ENCODE measurements around the gene BCL11B. TPM values are rescaled to one million over a fixed set of nuclear protein-coding genes. Genes with fewer than 3 reads are reported as not detected.

The BCL11B gene
- total RNA-seq, 1 experiment from 2014 or later, result 0.24 TPM

DNA sequence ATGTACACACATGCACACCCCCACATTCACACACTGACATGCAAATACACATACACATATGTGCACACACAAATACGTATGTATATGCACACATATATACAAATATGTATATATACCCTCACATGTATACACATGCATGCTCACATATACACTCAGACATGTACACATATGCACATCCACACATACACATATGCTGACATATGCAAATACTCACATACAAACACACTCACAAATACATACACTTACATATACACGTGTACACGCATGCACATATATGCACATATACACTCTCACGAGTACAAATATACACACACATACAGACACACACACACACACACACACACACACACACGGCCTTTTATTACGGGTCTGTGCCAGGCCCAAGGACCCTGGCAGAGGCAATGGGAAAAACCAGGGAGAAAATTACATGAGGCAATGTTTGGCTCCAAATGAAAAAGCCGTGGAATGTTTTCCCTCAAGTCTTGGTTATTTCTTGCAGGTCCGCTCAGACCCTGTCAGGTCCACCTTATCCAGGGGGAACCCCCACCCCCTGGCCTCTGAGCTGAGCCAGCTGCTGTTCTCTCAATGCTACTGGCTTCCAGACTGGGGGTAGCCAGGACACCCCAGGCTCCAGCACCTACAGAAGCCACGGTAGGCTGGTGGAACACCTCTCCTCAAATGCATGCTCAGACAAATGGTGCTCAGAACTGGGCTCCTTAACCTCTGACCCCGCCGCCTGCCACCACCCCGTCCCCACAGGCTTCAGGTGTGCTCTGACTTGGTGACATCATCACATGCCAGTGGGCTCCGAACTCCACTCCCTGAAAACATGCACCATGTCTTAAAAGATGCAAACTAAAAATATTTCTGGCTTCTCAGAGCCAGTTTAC lies 54.7 kb downstream of the BCL11B start:
- BruUV-seq (replicated peaks), result no TSS peak
- no peak for DNase-seq
- Mint-ChIP-seq H3K27ac (ENCODE audit: unreplicated experiment) (no peak overlapping the region), H3K9me3 (ENCODE audit: low read depth, unreplicated experiment) (no peaks in the 10 kb centered on the region), H3K36me3 (ENCODE audit: insufficient read depth, unreplicated experiment) (no peaks in the 10 kb centered on the region), H3K4me1 (ENCODE audit: low read depth, unreplicated experiment) (no peaks in the 10 kb centered on the region), H3K27me3 (ENCODE audit: unreplicated experiment) (peaks cover 3% of the 10 kb centered on the region), H3K4me3 (ENCODE audit: low read depth, unreplicated experiment) (no peak overlapping the region)
- TF ChIP-seq, protein P1, sequence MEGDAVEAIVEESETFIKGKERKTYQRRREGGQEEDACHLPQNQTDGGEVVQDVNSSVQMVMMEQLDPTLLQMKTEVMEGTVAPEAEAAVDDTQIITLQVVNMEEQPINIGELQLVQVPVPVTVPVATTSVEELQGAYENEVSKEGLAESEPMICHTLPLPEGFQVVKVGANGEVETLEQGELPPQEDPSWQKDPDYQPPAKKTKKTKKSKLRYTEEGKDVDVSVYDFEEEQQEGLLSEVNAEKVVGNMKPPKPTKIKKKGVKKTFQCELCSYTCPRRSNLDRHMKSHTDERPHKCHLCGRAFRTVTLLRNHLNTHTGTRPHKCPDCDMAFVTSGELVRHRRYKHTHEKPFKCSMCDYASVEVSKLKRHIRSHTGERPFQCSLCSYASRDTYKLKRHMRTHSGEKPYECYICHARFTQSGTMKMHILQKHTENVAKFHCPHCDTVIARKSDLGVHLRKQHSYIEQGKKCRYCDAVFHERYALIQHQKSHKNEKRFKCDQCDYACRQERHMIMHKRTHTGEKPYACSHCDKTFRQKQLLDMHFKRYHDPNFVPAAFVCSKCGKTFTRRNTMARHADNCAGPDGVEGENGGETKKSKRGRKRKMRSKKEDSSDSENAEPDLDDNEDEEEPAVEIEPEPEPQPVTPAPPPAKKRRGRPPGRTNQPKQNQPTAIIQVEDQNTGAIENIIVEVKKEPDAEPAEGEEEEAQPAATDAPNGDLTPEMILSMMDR (IDR thresholded peaks at IDR 0.05; ENCODE audit: unreplicated experiment), result no peak
- CTCF ChIA-PET, result no interaction called here
- intact Hi-C loops (cut with micrococcal nuclease; ENCODE audit: unreplicated experiment), result no loop called here

DNA sequence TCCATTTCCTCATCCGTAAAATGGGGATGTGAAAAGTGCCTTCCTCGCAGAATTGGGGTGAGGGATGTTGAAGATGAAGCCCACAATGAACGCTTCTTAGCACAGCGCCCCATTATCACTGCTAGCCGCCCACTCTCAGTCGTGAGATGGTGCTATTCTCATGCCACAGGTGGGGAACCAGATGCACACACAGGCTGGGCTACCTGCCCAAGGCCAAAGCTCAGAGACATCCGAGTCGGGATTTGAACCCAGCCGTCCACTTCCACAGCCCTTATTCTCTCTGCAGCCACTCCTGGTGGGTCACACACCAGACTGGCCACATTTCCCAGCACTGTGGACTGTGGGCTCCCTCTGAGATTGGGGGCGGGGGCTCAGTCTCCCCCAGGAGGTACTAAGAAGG lies 55.8 kb downstream of the BCL11B start:
- BruUV-seq (replicated peaks), result no TSS peak
- no peaks in the 10 kb centered on the region for H3K9me3 Mint-ChIP-seq (ENCODE audit: low read depth, unreplicated experiment)
- no peaks in the 10 kb centered on the region for H3K4me1 Mint-ChIP-seq (ENCODE audit: low read depth, unreplicated experiment)
- intact Hi-C loops (cut with micrococcal nuclease; ENCODE audit: unreplicated experiment), result no loop called here
- CTCF ChIA-PET, result no interaction called here
- no peak for DNase-seq
- no peaks in the 10 kb centered on the region for H3K36me3 Mint-ChIP-seq (ENCODE audit: insufficient read depth, unreplicated experiment)
- H3K27me3 Mint-ChIP-seq (ENCODE audit: unreplicated experiment), result peaks cover 14% of the 10 kb centered on the region
- no peak overlapping the region for H3K27ac Mint-ChIP-seq (ENCODE audit: unreplicated experiment)
- TF ChIP-seq, protein P1 (IDR thresholded peaks at IDR 0.05; ENCODE audit: unreplicated experiment), result no peak
- H3K4me3 Mint-ChIP-seq (ENCODE audit: low read depth, unreplicated experiment), result no peak overlapping the region

DNA sequence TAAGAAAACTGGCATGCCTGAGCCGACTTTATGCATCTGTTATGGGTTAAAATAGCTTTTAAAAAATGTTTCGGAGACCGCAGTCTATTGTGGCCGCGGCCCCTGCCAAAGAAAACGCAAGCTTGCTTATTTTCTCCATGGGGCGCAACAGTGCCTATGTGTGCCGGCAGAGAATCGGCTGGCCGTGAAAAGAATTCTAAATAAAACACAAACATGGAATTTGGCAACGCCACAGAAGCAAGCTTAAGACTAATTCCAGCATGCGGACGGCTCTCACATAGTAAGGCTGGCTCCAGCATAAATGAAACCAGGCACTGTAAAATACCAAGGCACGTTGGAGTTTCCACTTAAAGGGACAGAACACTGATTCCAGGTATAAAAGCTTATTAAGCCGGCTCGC lies 56.7 kb downstream of the BCL11B start:
- H3K36me3 Mint-ChIP-seq (ENCODE audit: insufficient read depth, unreplicated experiment), result no peaks in the 10 kb centered on the region
- intact Hi-C loops (cut with micrococcal nuclease; ENCODE audit: unreplicated experiment), result no loop called here
- CTCF ChIA-PET, result no interaction called here
- no TSS peak for BruUV-seq (replicated peaks)
- peaks cover 23% of the 10 kb centered on the region for H3K27me3 Mint-ChIP-seq (ENCODE audit: unreplicated experiment)
- H3K9me3 Mint-ChIP-seq (ENCODE audit: low read depth, unreplicated experiment), result no peaks in the 10 kb centered on the region
- H3K4me1 Mint-ChIP-seq (ENCODE audit: low read depth, unreplicated experiment), result no peaks in the 10 kb centered on the region
- no peak overlapping the region for H3K4me3 Mint-ChIP-seq (ENCODE audit: low read depth, unreplicated experiment)
- TF ChIP-seq, protein P1 (IDR thresholded peaks at IDR 0.05; ENCODE audit: unreplicated experiment), result no peak
- H3K27ac Mint-ChIP-seq (ENCODE audit: unreplicated experiment), result no peak overlapping the region
- no peak for DNase-seq

DNA sequence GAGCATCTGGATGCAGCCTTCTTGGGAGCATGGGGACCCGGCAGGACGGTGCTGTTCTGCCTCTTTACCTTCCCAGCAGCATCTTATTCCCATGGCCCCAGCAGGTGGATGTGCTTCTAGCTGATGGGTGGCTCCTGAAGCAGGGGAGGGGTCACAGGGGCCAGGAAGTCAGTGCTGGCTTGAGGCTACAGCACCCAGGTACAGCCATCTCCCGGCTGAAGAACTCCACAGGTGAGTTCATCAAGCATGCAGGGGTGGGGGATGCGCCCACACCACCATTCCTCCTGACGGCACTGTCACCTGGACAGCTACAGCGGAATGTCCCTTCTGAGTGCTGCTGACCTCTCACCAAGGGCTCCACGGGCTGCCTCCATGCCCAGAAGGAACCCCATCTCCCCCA lies 57.3 kb downstream of the BCL11B start:
- TF ChIP-seq, protein P1 (IDR thresholded peaks at IDR 0.05; ENCODE audit: unreplicated experiment), result no peak
- BruUV-seq (replicated peaks), result no TSS peak
- CTCF ChIA-PET, result no interaction called here
- Mint-ChIP-seq H3K4me1 (ENCODE audit: low read depth, unreplicated experiment) (no peaks in the 10 kb centered on the region), H3K36me3 (ENCODE audit: insufficient read depth, unreplicated experiment) (no peaks in the 10 kb centered on the region), H3K9me3 (ENCODE audit: low read depth, unreplicated experiment) (no peaks in the 10 kb centered on the region), H3K27ac (ENCODE audit: unreplicated experiment) (no peak overlapping the region), H3K27me3 (ENCODE audit: unreplicated experiment) (peaks cover 27% of the 10 kb centered on the region), H3K4me3 (ENCODE audit: low read depth, unreplicated experiment) (no peak overlapping the region)
- no peak for DNase-seq
- intact Hi-C loops (cut with micrococcal nuclease; ENCODE audit: unreplicated experiment), result no loop called here
